ENCODE measurements around the gene LSM3. TPM values are rescaled to one million over a fixed set of nuclear protein-coding genes. Genes with fewer than 3 reads are reported as not detected.
"Not testable (repeated sequence)": the region's sequence is repeated elsewhere in the genome, so short reads cannot be mapped to it uniquely, and the experiment has no call there.

The LSM3 gene
- total and polyA plus RNA-seq, 9 donors = 7.9 to 18.6 (median 10.8) TPM

- intact Hi-C loops (cut with DNase I) = no loop called here
- H3K27me3 ChIP-seq = no peaks in the 10 kb centered on the region
- no peak overlapping the region for H3K4me3 ChIP-seq
- no peaks in the 10 kb centered on the region for H3K36me3 ChIP-seq
- TF ChIP-seq, protein P1, sequence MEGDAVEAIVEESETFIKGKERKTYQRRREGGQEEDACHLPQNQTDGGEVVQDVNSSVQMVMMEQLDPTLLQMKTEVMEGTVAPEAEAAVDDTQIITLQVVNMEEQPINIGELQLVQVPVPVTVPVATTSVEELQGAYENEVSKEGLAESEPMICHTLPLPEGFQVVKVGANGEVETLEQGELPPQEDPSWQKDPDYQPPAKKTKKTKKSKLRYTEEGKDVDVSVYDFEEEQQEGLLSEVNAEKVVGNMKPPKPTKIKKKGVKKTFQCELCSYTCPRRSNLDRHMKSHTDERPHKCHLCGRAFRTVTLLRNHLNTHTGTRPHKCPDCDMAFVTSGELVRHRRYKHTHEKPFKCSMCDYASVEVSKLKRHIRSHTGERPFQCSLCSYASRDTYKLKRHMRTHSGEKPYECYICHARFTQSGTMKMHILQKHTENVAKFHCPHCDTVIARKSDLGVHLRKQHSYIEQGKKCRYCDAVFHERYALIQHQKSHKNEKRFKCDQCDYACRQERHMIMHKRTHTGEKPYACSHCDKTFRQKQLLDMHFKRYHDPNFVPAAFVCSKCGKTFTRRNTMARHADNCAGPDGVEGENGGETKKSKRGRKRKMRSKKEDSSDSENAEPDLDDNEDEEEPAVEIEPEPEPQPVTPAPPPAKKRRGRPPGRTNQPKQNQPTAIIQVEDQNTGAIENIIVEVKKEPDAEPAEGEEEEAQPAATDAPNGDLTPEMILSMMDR (IDR thresholded peaks at IDR 0.05) = no peak
- no peak overlapping the region for H3K27ac ChIP-seq
- peaks cover 20% of the 10 kb centered on the region for H3K4me1 ChIP-seq (ENCODE audit: insufficient read depth)
- WGBS, 3 donors = 69 to 90% (median 88%) methylated on average over 1 of the region's 1 CpG
- H3K9me3 ChIP-seq = peaks cover 0 to 3% of the 10 kb centered on the region in 2 donors
- no peak for DNase-seq
These were observed 45.0 kb downstream of the LSM3 start for GRCh38 chr3:14223595-14223994.

DNA sequence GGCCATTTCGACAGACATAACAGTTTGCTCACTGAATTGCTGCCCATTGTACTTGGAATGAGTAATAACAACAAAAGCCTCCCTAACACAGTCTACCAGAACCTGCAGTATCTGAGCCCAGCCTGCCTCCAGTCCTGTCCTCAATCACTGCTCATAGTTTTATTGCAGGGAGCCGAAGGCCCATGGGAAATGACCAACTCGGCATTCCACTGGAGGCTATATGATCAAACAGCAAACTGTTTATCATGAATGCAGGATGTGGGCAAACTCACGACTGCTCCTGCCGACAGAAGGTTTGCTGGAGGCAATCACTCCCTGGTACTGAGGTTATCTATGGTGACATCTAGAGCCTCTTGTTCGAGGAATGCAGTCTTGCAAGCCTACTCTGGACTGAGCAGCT, 46.3 kb downstream of the LSM3 start:
- intact Hi-C loops (cut with DNase I) = no loop called here
- 8 to 25% (median 21%) methylated on average over 6 of the region's 6 CpGs for WGBS, 3 donors
- H3K27ac ChIP-seq = no peak overlapping the region
- H3K4me1 ChIP-seq (ENCODE audit: insufficient read depth) = peaks cover 25% of the 10 kb centered on the region
- peaks cover 0 to 3% of the 10 kb centered on the region in 2 donors for H3K9me3 ChIP-seq
- H3K4me3 ChIP-seq = no peak overlapping the region
- no peaks in the 10 kb centered on the region for H3K27me3 ChIP-seq
- H3K36me3 ChIP-seq = no peaks in the 10 kb centered on the region
- DNase-seq = no peak
- TF ChIP-seq POLR2A (IDR thresholded peaks at IDR 0.05) (no peak), EP300 (IDR thresholded peaks at IDR 0.05) (no peak)
- TF ChIP-seq, protein P1 (IDR thresholded peaks at IDR 0.05) = no peak

DNA sequence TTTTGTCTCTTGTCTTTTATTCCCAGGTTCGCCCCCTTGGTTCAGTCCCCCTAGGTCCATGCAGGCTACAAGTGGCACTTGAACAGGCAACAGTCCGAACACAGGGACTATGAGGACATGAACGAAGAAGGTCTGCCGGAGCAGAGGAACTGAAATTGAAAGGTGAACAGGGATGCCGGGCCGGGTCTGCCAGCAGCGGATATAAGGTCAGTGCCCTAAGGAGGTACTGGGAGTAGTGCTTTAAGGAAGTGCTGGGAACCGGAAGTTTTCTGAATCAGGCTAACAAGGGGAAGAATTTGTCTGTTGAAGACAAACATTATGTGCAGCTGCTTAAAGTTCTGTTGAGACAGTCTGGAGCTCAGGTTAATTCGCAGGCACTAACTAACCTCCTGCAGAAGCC, 46.8 kb downstream of the LSM3 start:
- Histone ChIP-seq H3K27ac (no peak overlapping the region), H3K4me3 (no peak overlapping the region), H3K27me3 (no peaks in the 10 kb centered on the region), H3K9me3 (peaks cover 0 to 3% of the 10 kb centered on the region in 2 donors), H3K4me1 (ENCODE audit: insufficient read depth) (peaks cover 25% of the 10 kb centered on the region), H3K36me3 (no peaks in the 10 kb centered on the region)
- TF ChIP-seq POLR2A (IDR thresholded peaks at IDR 0.05) (no peak), EP300 (IDR thresholded peaks at IDR 0.05) (no peak)
- TF ChIP-seq, protein P1 (IDR thresholded peaks at IDR 0.05) = no peak
- WGBS, 3 donors = 15 to 38% (median 20%) methylated on average over 9 of the region's 9 CpGs
- intact Hi-C loops (cut with DNase I) = no loop called here
- no peak for DNase-seq

- H3K9me3 ChIP-seq; H3K27me3 ChIP-seq; H3K36me3 ChIP-seq; intact Hi-C loops (cut with DNase I); H3K4me3 ChIP-seq; H3K27ac ChIP-seq: not testable (repeated sequence)
- DNase-seq = peak in 1 of 5 donors; percentile 9
- peaks cover 25% of the 10 kb centered on the region for H3K4me1 ChIP-seq (ENCODE audit: insufficient read depth)
- WGBS, 3 donors = 55 to 76% (median 64%) methylated on average over 3 of the region's 3 CpGs
These were observed 47.7 kb downstream of the LSM3 start for GRCh38 chr3:14226351-14226750.

GRCh38 chr3:14227856-14228255, 49.2 kb downstream of the LSM3 start:
- TF ChIP-seq POLR2A (IDR thresholded peaks at IDR 0.05) (no peak), EP300 (IDR thresholded peaks at IDR 0.05) (no peak)
- TF ChIP-seq, protein P1 (IDR thresholded peaks at IDR 0.05) = no peak
- Histone ChIP-seq H3K4me1 (ENCODE audit: insufficient read depth) (peaks cover 25% of the 10 kb centered on the region), H3K4me3 (no peak overlapping the region), H3K27me3 (no peaks in the 10 kb centered on the region), H3K9me3 (no peaks in the 10 kb centered on the region), H3K36me3 (no peaks in the 10 kb centered on the region), H3K27ac (no peak overlapping the region)
- 40 to 93% (median 93%) methylated on average over 1 of the region's 1 CpG for WGBS, 3 donors
- intact Hi-C loops (cut with DNase I) = no loop called here
- no peak for DNase-seq

Measured in ovary (tissue), 9 donors.